NCI-H146 (cell line): Measurements from ENCODE around the gene DGCR8.
A peak's percentile ranks its signal among the peaks of the same experiment; 100 is the strongest.

Experiments
- DNase-seq: peaks from one replicate; lab custom pipeline; 2025; lab: John Stamatoyannopoulos, UW

The DGCR8 gene

GRCh38 chr22:20110359-20110985 lies 30.4 kb downstream of the DGCR8 start:
- no peak for DNase-seq

DNA sequence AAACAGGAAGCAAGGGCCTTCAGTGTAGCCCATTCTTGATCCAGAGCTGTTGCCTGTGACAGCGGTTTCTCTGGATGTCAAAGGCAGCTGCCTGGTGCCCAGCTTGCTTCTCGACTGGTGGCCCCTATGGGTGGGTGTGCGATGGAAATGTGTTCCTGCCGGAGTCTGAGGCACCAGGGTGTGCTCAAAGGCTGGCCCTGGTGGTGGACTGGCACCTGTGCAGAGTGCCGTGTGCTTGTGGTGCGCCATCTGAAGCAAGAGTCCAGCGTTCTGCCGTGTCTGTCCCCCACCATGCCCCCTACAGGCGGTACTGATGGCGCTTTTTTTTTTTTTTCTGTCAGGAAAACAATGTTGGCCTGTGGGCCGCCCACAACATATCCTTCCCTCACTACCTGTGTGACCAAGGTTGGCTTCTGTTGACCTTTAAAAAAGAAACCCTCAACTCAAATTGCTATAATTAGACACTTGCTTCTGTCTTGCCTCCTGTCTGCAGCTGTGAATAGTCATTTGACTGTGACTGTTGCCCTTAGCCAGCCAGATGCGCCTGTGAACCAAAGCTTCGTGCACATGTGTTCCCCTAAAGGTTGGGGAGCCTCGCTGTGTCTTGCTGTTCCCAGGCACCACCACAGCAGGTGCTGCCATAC lies 31.1 kb downstream of the DGCR8 start:
- DNase-seq, result peak; percentile 31

GRCh38 chr22:20111689-20112622 lies 31.9 kb downstream of the DGCR8 start:
- DNase-seq, result no peak

DNA sequence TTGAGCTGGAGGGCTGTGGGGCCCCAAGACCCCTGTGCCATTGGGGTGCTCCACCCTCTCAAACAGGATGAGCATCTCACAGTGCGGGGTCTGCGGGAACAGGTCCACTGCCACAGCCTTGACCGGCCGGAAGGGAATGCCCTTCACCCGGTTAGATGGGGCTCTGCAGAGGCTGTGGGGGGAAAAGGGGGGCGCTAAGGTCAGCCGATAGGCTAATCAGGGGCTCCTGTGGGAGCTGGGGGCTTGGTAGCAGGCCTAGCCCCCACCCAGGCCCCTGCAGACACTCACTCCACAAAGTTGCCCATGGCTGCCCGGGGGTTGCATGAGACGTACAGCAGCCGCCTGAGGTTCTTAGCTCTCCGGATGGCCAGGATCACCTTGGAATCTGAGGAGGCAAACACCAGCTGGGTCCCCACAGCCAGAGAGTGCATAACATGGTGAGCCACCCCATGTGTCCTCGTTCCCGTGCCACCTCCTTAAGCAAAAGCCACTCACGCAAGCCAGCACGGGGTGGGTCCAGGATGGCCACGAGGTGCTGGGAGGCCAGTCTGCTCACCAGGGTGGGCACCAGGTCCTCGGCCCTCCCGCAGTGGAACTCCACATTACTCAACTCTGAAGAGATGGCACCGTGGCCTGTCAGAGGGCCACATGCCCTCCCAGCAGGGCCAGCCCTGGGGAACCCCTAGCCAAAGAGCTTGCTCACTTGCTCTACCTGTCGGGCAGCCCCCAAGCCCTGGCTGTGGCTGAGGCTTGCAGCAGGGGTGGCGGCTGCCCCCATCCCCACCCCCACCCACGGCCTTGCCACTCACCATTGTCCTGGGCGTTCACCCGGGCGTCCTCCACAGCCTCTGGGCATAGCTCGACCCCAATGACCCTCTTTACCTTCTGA lies 32.8 kb downstream of the DGCR8 start:
- no peak for DNase-seq

DNA sequence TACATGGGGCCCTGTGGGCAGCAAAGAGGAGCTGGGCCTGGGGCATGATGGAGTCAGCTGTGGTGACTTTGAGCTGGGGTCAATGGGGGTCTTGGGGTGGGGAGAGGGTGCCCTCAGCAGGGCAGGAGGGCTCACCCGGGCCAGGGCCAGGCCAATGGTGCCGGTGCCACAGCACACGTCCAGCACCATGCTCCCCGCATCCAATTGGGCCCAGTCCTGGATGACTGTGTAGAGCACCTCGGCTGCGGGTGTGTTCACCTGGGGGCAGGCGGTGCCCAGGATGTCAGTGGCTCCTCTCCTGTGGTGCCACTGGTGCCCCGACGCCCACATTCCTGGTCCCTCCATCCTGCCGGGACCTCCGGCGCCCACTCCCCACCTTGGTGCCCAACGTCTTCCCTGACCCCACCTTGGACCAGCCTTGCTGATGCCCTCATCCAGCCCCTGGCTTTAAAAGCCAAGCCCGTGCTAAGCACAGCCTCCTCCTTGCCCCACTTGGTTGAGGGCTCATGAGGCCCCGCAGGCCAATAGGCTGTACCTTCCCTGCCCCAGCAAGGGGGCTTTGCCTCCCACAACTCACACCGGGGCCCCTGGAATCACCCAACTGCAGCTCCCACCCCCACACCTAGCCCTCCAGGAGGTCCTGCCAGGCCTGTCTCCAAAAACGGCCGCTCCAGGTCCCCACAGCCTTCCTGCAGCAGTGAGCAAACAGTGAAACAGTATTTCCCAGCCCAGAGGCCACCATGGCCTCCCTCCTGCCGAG lies 33.7 kb downstream of the DGCR8 start:
- DNase-seq, result no peak

GRCh38 chr22:20114506-20115475 lies 34.8 kb downstream of the DGCR8 start:
- no peak for DNase-seq

GRCh38 chr22:20115691-20116375 lies 35.8 kb downstream of the DGCR8 start, which contains the start of gene RANBP1:
Gene RANBP1, plus strand, starts transcription at chr22:20116104. Its CDS starts 81 bp downstream, at chr22:20116185.
- no peak for DNase-seq

DNA sequence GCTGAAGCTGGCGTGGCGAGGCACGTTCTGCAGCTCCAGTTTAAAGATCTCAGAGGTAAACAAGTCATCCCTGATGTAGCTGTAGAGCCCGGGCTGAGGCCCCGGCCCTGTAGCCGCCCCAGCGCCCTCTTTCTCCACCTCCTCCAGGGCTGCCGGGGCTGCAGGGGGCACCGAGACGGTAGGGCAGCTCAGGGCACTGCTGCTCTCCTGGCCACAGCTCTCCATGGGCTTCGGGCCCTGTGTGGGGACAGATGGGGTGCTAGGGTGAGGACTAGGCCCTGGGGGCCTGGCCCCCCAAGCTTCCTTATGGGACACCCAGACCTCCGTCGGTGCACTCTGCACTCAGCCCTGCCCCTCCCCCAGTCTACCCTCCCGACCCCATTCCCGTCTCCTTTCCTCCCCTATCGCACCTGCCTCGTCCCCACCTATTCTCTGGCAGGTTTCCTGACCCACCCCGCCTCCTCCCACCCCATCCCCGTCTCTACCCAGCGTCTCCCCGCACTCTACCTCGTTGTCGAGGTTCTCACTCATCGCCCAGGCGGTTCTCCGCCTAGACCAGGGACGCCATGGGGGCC lies 36.4 kb downstream of the DGCR8 start:
- DNase-seq, result no peak

DNA sequence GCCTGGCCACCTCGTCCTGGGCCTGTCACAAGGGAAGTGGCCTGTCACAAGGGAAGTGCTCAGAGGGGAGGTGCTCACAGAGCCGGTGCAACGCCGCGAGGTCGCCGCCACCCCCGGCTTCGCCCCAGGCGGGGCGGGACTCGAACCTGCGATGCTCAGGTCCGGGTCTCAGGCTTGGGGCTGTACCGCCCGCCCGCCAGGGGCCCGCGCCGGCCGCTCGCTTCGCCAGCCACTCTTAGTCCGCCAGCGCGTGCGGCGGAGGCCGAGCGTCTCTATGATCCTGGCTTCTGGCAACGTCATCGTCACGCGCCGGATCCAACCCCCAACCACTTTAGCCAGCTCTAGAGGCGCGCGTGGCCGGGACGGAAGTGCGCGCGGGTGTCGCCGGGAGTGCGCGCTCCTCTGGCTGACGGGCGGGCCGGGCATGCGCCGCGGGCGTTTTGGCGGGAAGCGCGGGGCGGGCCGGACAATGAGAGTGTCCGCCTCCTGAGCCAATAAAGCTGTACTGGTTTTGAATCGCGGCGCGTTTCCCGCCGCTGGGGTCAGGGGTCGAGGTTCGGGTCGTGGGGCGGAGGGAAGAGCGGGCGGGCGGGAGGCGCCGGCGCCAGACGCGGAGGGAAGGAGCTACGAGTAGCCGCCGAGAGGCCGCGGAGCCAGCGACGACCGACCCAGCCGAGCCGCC lies 37.1 kb downstream of the DGCR8 start, which contains the start of gene TRMT2A:
Gene TRMT2A, minus strand, starts transcription at position 276 of the 682 bp plus-strand sequence. CDS start 320 bp downstream, outside the sequence.
- DNase-seq, result peak; percentile 91

DNA sequence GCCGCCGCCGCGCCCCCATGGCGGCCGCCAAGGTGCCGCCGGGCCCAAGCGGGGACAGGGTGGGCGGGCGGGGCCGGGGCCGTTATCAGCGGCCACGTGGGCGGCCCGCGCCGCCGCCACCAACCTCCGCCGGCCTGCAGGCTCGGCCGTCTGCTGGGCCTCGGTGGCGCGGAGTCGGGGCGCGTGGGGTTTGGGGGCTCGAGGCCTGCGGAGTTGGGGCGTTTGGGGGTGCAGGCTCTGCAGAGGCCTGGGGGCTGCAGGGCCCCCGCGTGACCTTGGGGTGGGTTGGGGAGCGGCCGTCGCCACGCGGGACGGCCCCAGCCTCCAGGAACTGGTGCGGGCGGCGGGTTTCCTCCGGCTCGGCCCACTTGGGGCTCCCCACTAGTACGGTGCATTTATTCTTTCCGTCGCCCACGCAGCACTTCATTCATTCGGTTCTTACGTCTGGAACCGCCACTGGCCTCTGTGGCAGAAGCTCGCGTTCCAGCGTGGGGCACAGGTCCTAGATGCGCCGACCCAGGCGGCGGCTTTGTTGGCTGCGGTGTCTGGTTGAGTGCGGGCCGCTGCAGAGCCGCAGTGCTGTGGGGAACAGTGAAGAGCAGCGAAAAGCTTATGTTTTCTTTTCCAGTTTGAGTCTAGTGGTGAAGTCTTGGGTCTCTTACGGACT lies 37.7 kb downstream of the DGCR8 start:
- peak; percentile 8 for DNase-seq

DNA sequence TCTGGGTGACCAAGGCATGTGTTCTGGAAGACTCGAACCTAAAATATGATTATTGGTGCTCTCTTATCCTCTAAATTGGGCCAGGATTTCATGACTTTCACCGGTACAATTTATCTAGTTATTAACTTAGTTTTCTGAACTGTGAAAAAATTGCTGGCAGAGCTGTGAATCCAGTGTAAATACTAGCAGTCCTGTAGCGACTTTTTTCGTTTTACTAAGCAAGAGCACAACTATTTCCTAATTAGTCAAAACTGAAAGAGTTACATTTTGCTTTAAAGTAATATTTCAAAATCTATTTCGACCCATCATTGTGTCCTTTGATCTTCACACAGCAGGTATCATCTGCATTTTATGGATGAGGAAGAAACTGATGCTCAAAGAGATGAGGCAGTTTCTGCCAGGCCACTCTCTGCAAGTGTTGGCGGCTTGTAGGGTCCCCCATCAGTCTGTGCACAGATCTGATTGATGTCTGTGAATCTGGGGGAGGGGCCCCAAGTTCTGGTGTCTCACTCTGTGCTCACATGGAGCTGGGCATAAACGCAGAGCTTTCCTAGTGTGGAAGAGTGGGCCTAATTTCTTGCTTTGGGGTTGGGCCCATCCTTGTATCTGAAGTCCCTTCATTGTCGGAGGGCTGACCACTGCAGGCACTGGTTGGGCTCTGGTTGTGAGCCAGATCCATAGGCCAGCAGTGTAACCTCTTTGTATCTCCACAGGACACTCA lies 38.4 kb downstream of the DGCR8 start:
- DNase-seq, result no peak

GRCh38 chr22:20121856-20122415 lies 41.9 kb downstream of the DGCR8 start:
- no peak for DNase-seq

DNA sequence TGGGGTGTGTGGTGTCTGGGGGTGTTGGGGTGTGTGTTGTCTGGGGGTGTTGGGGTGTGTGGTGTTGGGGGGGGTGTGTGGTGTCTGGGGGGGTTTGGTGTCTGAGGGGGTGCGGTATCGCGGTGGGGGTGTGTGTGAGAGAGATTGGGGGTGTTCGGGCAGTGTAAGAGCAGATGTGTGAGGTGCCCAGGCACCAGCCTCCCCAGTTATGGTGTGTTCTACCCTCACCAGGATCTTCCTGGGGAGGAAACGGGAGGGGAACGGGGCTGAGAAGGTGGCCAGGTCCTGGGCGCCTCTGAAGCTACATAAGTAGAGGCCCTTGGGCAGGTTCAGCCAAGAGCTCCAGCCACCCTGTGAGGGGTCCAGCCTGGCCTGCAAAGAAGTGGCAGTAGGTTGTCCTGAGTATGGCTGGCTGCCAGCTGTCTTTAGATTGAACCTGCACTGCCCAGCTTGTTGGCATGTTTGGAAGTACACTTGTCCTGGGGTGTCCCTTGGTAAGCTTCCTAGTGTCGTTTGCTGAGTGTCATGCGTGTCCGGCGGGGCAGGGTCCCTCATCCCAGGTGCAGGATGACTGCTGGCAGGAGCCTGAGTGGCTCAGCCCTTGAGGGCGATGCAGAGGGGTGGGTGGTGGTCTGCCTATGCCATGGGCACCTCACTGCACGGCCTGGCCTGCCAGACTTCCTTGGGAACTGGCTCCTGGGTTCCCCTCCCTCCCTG lies 43.5 kb downstream of the DGCR8 start:
- DNase-seq, result no peak

GRCh38 chr22:20124083-20124787 lies 44.2 kb downstream of the DGCR8 start:
- no peak for DNase-seq
